ENCODE results near the gene FGF1.

DNA sequence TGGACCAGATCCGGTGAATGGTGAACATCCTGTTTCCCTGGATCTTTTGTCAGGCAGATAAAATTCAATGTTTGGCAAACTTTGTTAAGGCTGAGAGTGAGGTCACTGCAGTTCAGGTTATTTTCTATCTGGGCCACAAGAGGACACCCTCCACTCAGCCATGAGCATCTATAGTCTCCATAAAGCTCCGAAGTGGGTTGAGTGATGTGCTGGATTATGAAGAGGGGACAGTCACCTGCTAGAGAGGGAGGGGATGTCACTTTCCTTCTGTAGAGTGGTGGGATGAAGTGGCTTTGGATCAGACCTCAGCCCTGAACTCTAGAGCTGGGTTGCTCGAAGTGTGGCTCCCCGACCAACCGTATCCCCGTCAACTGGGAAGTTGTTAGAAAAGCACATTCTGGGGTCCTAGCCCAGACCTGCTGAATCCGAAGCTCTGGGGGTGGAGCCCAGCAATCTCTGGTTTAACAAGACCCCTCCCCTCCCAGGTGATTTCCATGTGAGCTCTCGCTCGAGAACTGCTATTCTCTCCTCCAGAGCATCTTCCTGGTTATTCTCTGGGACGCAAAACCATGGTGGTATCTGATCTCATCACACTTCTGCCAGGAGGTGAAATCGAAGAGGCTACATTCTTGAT is 31.8 kb upstream of the FGF1 start:
- TF ChIP-seq, protein P1, sequence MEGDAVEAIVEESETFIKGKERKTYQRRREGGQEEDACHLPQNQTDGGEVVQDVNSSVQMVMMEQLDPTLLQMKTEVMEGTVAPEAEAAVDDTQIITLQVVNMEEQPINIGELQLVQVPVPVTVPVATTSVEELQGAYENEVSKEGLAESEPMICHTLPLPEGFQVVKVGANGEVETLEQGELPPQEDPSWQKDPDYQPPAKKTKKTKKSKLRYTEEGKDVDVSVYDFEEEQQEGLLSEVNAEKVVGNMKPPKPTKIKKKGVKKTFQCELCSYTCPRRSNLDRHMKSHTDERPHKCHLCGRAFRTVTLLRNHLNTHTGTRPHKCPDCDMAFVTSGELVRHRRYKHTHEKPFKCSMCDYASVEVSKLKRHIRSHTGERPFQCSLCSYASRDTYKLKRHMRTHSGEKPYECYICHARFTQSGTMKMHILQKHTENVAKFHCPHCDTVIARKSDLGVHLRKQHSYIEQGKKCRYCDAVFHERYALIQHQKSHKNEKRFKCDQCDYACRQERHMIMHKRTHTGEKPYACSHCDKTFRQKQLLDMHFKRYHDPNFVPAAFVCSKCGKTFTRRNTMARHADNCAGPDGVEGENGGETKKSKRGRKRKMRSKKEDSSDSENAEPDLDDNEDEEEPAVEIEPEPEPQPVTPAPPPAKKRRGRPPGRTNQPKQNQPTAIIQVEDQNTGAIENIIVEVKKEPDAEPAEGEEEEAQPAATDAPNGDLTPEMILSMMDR (IDR thresholded peaks at IDR 0.05) = peak in 2 of 3 donors; percentile 55 to 59
- no peak for TF ChIP-seq POLR2A (IDR thresholded peaks at IDR 0.05)

All from ovary (tissue), 3 donors.